Stimulated activated CD4-positive, alpha-beta T cell treated with anti-CD3 and anti-CD28 coated beads, Interleukin-4, amount 100 ng/mL, for 48 hours (primary cell): ENCODE results near the gene FBXO36.

Source experiments
- DNase-seq, 2 donors: peaks; one replicate each; pipeline ENCODE4 v3.0.0-alpha.2; 2020; ENCODE audit warnings: low read depth in 2 of 2

The FBXO36 gene

DNA sequence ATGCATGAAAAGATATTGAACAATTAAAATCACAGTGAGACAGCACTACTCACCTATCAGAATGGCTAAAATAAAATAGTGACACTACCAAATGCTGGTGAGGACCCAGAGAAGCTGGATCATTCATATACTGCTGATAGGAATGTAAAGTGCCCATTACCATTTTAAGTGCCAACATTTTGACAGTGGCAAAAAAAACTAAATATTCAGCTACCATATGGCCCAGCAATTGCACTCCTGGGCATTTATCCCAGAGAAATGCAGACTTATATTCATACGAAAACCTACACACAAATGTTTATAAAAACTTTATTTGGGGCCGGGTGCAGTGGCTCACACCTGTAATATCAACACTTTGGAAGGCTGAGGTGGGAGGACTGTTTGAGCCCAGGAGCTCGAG is 47.6 kb downstream of the FBXO36 start:
- DNase-seq, result no peak

- DNase-seq, result no peak
These were observed 48.1 kb downstream of the FBXO36 start for GRCh38 chr2:229970406-229970805.

- no peak for DNase-seq
These were observed 49.0 kb downstream of the FBXO36 start for GRCh38 chr2:229971298-229971790.

GRCh38 chr2:229974266-229974665 is 52.0 kb downstream of the FBXO36 start:
- DNase-seq, result no peak

GRCh38 chr2:229980431-229981184 is 58.3 kb downstream of the FBXO36 start:
- peak in 1 of 2 donors; percentile 2 for DNase-seq

DNA sequence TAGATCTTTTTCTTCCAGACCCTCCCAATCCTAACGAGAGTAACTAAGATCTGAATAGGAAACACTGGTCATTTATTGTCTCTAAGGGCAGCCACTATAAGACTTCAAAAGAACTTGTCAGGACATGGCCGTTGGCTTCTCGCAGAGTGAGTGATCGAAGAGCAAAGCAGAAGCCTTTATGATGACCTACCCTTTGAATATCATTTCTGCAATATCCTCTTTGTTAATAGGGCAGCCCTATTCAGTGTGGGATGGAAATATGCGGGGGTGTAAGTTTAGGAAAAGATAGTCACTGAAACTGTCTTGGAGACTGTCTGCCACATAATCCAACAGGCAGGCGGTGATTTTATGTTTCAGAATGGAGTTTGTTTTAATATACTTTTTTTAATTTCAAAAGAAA is 70.9 kb downstream of the FBXO36 start:
- no peak for DNase-seq

- DNase-seq, result no peak
These were observed 74.0 kb downstream of the FBXO36 start for GRCh38 chr2:229996320-229996719.

DNA sequence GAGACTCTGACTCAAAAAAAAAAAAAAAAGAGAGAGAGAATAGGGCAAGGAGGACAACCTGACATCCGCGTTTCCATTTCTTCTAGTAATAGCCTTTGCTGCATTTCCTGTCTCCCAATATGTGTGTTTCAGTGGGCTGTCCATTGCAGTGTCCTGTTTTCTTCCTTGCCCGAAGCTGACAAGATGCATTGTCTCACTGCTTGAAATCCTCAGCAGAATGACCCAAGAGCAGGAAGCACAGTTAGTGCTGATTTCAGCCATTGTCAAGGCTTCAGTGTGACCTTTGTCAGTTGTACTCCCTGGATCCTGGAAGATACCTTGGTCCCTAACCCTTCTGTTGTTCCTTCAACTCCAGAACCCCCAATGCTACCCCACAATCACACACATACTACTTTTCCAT is 75.3 kb downstream of the FBXO36 start:
- DNase-seq, result no peak

DNA sequence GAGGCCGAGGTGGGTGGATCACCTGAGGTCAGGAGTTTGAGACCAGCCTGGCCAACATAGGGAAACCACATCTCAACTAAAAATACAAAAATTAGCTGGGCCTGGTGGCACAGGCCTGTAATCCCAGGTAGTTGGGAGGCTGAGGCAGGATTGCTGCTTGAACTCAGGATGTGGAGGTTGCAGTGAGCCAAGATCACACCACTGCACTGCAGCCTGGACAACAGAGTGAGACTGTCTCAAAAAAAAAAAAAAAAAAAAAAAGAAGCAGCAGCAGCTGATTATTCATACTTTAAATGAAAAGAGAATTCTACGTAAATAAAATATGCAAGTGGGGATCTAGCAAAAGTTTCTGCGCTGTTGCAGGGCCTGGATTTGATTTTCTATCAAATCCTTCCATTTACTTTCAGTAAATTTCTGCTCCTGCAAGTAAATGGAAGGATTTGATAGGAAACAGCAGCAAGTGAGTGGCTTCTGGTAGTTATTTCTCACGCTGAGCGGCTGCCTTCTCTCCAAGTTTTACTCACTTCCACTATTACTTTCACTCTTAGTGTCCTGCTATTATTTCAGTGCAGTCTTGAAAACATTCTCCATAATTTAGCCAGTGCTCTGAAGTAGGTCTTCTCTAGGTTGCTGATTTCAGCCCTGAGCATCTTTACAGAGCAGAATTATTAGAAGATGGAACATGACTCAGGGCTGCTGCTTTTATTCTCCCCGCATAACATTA is 78.0 kb downstream of the FBXO36 start:
- DNase-seq, result no peak

- peak; percentile 74 to 90 for DNase-seq
These were observed 85.8 kb downstream of the FBXO36 start for GRCh38 chr2:230007931-230008707.

DNA sequence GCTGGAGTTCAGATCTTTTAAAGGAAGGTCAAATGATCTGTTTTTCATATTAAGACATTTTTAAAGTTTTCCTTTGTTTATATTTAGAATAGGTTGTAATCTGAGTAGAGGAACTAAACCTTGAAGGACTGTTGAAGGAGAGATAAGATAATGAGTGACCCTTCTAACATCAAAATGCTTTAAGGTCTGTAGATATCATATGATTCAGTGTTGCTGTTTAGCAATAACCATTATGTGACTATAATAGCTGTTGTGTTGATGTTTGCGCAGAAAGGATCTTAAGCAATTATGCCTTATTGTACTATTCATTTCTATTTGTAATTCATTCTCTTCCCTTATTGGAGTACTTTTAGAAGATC is 86.4 kb downstream of the FBXO36 start:
- no peak for DNase-seq

DNA sequence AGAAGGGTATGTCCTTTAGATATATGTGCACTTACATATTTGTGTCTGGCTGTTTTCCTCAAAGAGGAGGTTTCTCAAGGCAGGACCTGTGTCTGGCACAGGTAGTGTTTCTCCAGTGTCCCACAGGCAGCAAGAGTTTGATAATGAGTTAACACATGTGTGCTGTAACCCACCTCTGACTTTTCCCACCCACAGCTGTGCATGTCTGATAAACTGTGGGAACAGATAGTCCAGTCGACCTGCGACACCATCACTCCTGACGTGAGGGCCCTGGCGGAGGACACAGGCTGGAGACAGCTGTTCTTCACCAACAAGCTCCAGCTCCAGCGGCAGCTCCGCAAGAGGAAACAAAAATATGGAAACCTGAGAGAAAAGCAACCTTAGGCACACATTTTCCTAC is 88.2 kb downstream of the FBXO36 start:
- DNase-seq, result no peak

DNA sequence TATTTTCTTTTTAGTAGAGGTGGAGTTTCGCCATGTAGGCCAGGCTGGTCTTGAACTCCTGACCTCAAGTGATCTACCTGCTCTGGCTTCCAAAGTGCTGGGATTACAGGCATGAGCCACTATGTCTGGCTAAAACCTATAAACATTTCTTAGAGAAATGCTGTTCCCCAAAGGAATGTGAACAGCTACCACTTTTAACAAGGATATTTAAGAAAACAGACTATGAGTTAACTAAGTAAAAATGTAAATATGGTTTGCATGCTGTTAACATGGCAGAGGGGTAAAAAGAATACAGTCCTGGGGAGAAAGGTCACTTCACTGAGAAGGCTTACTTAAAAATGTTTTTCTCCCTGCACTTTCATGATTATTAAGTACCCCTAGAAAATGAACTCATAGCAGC is 89.3 kb downstream of the FBXO36 start:
- no peak for DNase-seq

DNA sequence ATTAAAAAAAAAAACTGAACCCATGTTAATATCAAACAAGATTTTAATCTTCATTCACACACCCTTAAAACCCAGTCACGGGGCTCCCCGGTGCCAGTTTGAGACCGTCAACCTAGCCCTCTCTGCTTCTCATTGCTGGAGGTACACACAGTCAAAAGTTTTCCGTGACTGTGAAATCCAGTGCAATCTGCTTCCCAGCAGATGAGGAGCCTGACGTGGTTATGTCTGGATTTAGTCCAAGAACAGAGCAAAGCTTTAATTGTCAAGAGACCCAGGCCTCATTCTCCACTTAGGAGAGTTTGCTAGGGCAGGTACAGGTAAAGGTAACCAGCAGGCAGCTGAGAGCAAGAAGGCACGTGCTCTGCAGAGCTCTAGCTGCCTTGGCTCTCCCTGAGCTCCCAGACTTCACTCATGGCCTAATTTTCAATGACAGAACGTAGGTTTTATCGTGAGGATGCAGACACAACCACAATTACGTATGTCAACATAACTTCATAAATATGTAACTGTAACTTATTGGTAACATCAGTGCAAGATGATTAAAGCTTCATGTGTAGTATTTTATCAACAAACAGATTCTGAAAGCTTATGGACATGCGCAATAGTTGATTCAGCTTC is 90.1 kb downstream of the FBXO36 start:
- DNase-seq, result no peak

DNA sequence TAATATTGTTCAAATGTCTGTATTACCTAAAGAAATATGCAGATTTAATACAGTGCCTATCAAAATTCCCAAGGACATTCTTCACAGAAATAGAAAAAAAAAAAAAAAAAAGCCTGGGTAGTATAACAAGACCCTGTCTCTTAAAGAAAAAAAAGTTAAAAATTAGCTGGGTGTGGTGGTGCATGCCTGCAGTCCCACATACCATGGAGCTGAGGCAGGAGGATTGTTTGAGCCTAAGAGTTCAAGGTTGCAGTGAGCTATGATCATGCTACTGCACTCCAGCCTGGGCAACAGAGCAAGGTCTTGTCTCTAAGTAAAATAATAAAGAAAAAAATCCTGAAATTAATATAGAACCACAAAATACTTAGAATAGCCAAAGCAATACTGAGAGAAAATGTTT is 94.5 kb downstream of the FBXO36 start:
- no peak for DNase-seq

DNA sequence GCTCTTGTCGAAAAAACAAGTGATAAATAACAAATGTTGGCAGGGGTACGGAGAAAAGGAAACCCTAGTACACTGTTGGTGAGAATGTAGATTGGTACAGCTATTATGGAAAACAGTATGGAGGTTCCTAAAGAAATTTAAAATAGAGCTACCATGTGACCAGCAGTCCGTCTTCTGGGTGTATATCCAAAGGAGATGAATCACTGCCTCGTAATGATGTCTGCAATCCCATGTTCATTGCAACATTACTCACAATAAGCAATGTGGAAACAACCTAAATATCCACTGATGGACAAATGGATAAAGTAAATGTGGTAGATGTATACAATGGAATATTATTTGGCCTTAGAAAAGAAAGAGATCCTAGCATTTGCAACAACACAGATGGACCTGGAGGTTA is 95.8 kb downstream of the FBXO36 start:
- DNase-seq, result no peak

- no peak for DNase-seq
These were observed 97.4 kb downstream of the FBXO36 start for GRCh38 chr2:230019742-230020141.

DNA sequence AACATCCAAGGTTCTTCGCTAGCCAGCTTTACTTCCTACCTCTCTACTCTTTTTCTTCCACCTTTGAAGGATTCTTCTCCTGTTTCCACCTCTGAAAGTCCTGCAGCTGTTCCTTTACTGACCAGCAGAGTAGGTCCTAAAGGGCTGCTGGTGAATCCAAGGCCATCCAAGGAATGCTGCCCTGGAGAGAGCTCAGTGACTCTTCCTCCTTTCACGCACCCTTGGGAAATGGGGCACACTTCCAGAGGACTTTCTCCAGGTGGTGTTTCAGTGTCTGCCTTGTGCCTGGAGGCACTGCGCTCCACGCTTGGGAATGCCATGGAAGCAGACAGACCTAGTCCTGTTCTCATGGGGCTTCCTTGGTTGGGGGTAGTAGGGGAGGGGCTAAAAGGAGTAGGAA is 101.0 kb downstream of the FBXO36 start:
- no peak for DNase-seq

DNA sequence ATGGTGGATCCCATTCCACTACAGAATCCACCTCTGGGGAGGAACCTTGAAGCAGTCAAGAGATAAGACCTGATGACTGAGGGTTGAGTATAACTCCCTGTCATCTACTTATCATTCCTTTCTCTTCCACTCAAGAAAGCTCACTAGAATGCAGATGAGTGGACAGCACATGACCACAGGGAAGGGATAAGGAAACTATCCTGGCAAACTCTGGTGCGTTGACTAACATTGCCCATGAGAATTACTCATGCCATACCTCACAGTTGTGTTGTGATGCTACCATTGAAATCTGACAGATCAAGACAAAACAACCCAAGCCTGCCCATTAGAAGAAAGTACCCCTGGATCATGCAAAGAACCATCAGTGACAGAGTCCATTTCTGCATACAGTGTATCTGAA is 119.9 kb downstream of the FBXO36 start:
- DNase-seq, result no peak

GRCh38 chr2:230043025-230043424 is 120.7 kb downstream of the FBXO36 start:
- DNase-seq, result no peak

DNA sequence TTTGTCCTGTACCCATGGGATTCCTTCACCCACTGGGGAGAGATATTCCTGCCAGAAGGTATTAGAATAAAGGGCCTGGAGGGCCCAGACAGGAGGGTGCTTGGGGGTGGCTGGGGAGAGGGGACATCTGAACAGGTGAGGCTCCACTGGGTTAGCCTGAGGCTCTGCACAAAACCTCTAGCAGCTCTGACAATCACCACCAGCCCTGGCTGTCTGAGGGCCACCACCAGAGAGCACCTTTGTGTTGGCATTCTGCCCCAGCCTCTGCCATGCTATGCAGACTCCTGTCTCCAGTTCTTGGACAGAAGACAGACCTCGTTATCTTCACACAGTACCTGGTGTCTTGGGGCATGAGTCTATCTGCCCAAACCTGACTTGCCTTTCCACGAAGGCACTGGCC is 121.2 kb downstream of the FBXO36 start:
- no peak for DNase-seq

- no peak for DNase-seq
These were observed 124.2 kb downstream of the FBXO36 start for GRCh38 chr2:230046491-230046890.
